NCI-H1930 (cell line): Measurements from ENCODE around the gene KCNQ2.
"Not testable (repeated sequence)": the region's sequence is repeated elsewhere in the genome, so short reads cannot be mapped to it uniquely, and the experiment has no call there.

Experiments used
- DNase-seq, 2 experiments: peaks; one replicate each; lab custom pipeline; 2025; lab: John Stamatoyannopoulos, UW

Gene KCNQ2

DNA sequence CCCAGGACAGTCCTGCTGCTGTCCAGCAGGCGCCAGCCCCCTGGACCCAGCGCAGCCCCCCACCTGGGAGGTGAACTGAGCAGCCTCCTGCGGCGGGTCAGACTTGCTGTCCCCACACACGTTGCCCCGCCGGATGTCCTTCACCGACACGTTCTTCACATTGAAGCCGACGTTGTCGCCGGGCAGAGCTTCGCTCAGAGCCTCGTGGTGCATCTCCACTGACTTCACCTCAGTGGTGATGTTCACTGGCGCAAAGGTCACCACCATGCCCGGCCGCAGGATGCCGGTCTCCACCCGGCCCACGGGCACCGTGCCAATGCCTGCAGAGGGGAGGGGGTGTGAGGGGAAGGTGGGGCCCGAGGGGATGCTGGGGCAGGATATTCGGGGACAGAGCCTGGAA lies 18.0 kb upstream of the KCNQ2 start:
- DNase-seq: no peak

GRCh38 chr20:63488315-63489251 lies 16.1 kb upstream of the KCNQ2 start:
- DNase-seq: no peak

DNA sequence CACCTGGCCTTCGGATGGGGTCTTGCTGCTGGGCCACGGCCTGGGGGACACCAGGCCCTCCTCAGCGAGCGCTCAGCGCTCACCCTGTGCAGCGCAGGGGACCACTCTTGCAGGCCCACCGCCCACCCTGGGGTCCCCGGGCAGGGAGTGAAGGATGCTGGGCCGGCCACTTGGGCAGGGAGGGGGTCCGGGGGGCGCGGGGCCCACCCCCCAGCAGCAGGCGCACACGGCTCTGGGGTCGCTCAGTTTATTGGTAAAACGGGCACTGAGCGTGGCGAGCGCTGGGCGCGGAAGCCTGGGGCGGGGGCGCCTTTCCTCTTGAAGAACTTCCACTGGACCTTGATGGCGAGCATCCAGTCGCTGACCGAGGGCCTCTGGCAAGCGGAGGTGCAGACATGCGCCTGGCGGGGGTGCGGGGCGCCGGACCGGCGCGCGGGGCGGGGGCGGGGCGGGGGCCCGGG lies 15.4 kb upstream of the KCNQ2 start:
- no peak for DNase-seq

- no peak for DNase-seq
These were observed 14.8 kb upstream of the KCNQ2 start for GRCh38 chr20:63487116-63487764.

DNA sequence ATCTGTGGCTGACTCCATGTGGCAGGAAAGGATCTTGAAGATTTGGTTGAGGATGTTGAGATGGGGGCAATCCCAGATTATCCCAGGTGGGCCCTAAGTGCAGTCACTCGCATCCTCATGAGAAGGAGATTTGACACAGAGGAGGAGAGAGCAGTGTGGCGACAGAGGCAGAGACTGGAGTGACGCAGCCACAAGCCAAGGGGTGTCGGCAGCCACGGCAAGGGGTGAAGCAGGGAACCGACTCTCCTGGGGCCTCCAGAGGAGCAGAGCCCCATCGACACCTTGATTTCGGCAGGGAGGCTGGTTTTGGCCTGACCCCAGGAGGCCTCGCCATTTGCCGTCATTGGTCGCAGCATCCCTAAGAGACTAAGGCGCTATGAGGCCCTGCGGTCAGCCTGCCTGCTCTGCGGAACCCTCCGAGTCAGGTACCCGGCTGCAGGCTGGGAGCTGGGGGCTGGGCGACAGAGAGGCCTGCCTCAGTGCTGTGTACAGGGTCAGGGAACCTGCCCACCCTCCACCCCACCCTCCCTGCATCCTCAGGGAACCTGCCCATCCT lies 13.9 kb upstream of the KCNQ2 start:
- DNase-seq: no peak

GRCh38 chr20:63484651-63485403 lies 12.4 kb upstream of the KCNQ2 start:
- DNase-seq: no peak

DNA sequence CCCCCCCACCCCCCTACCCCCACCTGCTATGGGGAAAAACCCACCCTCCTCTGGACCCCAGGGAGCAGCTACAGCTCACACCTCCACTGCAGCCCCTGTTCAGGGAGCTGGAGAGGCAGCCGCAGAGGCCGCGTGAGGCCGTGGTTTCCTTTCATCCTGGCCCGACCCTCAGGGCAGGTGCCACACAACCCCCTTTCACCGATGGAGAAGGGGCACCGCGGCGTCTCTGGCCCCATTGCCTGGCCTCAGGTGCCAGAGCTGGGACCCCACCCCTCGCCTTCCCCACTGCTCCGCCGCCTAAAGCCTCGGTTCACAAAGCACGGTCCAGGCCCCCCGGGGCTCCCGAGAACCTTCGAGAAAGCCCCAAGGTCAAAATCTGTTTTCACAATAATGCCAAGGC lies 11.8 kb upstream of the KCNQ2 start:
- no peak for DNase-seq

- no peak for DNase-seq
These were observed 11.4 kb upstream of the KCNQ2 start for GRCh38 chr20:63483834-63484233.

- no peak for DNase-seq
These were observed 9.6 kb upstream of the KCNQ2 start for GRCh38 chr20:63482021-63482587.

DNA sequence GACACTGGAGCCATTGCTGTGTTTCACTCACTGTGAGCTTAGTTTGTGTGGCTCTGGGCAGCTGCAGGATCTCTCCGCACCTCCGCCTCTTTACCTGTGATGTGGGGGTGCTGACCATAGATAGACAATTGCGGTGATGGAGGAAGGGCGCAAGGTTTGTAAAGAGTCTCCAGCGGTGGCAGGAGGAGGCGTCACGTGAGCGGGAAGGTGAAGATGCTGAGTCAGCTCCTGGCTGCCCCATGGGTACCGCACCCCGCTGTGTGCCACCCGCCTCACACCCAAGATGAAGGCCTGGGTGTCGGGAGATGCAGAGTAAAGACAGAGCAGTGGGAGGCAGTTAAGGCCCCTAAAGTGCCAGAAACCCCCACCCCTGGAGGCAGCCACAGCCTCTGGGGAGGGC lies 9.0 kb upstream of the KCNQ2 start:
- DNase-seq: no peak

DNA sequence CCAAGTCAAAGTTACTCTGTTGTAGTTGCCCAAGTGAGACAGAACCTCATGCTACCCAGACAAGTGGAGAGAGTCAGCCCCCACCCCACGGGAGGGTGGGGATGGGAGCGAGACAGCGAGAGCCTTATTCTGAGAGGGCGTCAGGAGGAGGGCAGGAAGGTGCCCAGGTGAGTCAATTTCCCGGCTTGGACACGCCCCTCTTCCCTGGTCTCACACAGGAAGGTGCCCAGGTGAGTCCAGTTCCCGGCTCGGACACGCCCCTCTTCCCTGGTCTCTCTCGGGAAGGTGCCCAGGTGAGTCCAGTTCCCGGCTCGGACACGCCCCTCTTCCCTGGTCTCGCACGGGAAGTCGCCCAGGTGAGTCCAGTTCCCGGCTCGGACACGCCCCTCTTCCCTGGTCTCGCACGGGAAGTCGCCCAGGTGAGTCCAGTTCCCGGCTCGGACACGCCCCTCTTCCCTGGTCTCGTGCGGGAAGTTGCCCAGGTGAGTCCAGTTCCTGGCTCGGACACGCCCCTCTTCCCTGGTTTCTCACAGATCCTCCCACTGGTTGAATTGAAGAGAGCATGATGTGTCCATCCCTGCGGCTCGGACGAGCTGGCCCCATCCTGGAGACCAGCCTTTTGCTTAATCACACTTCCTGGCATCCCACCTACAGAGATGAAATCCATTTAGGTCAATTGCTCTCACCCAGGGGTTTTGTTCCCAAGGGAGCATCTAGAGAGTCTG lies 7.4 kb upstream of the KCNQ2 start:
- DNase-seq: not testable (repeated sequence)

GRCh38 chr20:63478346-63479302 lies 6.2 kb upstream of the KCNQ2 start:
- no peak for DNase-seq

GRCh38 chr20:63477944-63478343 lies 5.5 kb upstream of the KCNQ2 start:
- DNase-seq: no peak

DNA sequence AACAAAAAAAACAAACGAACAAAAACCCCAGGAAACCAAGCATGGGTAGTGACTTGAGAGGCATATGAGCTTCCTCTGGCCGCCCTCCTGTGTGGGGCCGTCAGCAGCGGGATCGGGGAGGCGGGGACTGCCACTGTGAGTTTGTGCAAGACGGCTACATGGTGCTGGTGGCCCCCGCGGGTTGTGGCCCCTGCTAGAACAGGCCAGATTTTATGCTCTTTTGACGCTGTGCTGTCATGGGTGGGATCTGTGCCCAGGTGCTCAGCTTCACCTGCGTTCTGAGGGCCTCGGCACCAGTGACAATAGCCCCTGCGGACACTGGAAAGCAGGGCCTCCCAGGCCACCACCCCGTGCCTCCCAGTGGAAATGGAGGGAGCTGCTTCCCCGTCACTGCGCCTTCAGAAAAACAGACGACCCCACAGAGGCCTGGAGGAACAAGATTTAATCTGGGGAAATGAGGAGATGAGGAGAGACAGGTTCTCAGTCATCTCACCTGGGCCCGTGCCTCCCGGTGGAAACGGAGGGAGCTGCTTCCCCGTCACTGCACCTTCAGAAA lies 4.7 kb upstream of the KCNQ2 start:
- DNase-seq: no peak

- DNase-seq: no peak
These were observed 2.8 kb upstream of the KCNQ2 start for GRCh38 chr20:63475209-63475608.

GRCh38 chr20:63473555-63474449 lies 1.3 kb upstream of the KCNQ2 start:
- DNase-seq: no peak

- no peak for DNase-seq
These were observed 471 bp upstream of the KCNQ2 start for GRCh38 chr20:63472862-63473390.

DNA sequence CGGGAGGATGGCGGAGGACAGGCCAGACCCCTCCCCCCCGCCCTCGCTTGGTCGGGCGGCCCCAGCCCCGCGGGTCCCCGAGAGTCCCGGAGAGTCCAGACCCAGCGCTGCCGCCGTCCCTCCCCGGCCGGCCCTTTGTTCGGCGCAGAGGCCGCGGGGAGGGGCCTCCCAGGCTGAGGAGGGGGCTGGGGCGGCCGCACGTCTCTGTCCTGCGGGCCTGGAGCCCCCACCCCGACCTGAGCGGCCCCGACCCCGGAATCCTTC lies 806 bp downstream of the KCNQ2 start:
- no peak for DNase-seq
